ENCODE results near the gene CRADD. TPM values are rescaled to one million over a fixed set of nuclear protein-coding genes. Genes with fewer than 3 reads are reported as not detected.

The CRADD gene
- total and polyA plus RNA-seq, 2 donors (not counting 3 experiments of a cell fraction or from before 2014, with no cell fraction given): 11.7 to 14.5 TPM

DNA sequence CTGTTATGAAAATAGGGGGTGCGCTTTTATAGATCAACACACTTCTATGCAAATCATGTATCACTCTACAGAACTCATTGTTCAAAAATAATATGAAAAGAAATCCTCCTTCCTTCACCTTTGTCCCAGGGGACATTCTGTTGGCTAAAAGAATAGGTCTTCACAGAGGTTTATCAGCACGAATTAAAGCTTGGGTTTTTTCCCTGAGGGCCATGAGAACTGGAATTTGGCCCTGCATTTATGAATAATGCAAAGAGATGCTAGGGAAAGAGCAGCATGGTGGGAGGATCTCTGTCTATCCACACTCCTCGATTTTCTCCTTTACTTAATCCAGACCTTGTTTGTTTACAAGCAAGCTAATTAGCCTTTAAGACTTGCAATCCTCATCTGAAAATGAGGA is 16.2 kb upstream of the CRADD start:
- H3K9ac ChIP-seq (replicated peaks; ENCODE audit: extremely low read depth, insufficient read depth, low read length): no peak overlapping the region
- H2AFZ ChIP-seq (ENCODE audit: low read depth, low read length): no peak overlapping the region
- BruUV-seq (replicated peaks): no TSS peak
- dilution Hi-C loops (cut with MboI; ENCODE audit: extremely low pct_ligation_motif_present, low sequenced_read_pairs): no loop called here
- FAIRE-seq (no peak), DNase-seq (ENCODE audit: low read depth, low spot score) (no peak)
- no peaks in the 10 kb centered on the region for H3K4me1 ChIP-seq (ENCODE audit: control insufficient read depth, extremely low read depth, insufficient read depth, low read length)
- no peaks in the 10 kb centered on the region for H3K79me2 ChIP-seq (ENCODE audit: control insufficient read depth, insufficient read depth, low read length)
- TF ChIP-seq JUN (IDR thresholded peaks at IDR 0.05; ENCODE audit: borderline replicate concordance, insufficient read depth, insufficient read length, low read depth): no peak
- TF ChIP-seq GATA2 (IDR thresholded peaks at IDR 0.05; ENCODE audit: insufficient read depth, insufficient read length, low read depth, low read length): no peak
- no peak for TF ChIP-seq MAX (IDR thresholded peaks at IDR 0.05; ENCODE audit: insufficient read depth, insufficient read length)
- TF ChIP-seq FOS (IDR thresholded peaks at IDR 0.05; ENCODE audit: borderline replicate concordance, insufficient read depth, low read length): no peak
- no peak for TF ChIP-seq POLR2AphosphoS5 (IDR thresholded peaks at IDR 0.05; ENCODE audit: insufficient read depth, low read depth, low read length)
- no peak for TF ChIP-seq MYC (IDR thresholded peaks at IDR 0.05; ENCODE audit: low read depth, low read length)
- TF ChIP-seq EZH2 (IDR thresholded peaks at IDR 0.05; ENCODE audit: borderline replicate concordance, low read depth, low read length, severe bottlenecking): no peak
- TF ChIP-seq CTCF (IDR thresholded peaks at IDR 0.05; ENCODE audit: extremely low read depth in 1 of 2, insufficient read depth in 1 of 2, low read depth in 1 of 2, low read length in 2 of 2): no peak
- TF ChIP-seq POLR2A (IDR thresholded peaks at IDR 0.05; ENCODE audit: low read depth, low read length): no peak
- CTCF ChIA-PET: no interaction called here
- intact Hi-C loops (cut with micrococcal nuclease): no loop called here
- no peak overlapping the region for H3K4me2 ChIP-seq (ENCODE audit: insufficient read depth, low read length)
- peaks cover 7 to 8% of the 10 kb centered on the region in 2 experiments for H3K27me3 ChIP-seq (ENCODE audit: control insufficient read depth in 2 of 2, insufficient read depth in 2 of 2, low read length in 2 of 2)
- no peaks in the 10 kb centered on the region for H3K9me3 ChIP-seq (replicated peaks; ENCODE audit: control insufficient read depth, insufficient read depth, low read length)
- no peak overlapping the region for H3K4me3 ChIP-seq (replicated peaks in 1 of 3; ENCODE audit: insufficient read depth in 1 of 3, low read depth in 1 of 3, low read length in 3 of 3)
- no peaks in the 10 kb centered on the region for H3K9me1 ChIP-seq (replicated peaks; ENCODE audit: control insufficient read depth, extremely low read depth, insufficient read depth, low read length)
- POLR2A ChIA-PET: no interaction called here
- H4K20me1 ChIP-seq (replicated peaks; ENCODE audit: control insufficient read depth, extremely low read depth, insufficient read depth, low read length): no peaks in the 10 kb centered on the region
- no peak overlapping the region for H3K27ac ChIP-seq (ENCODE audit: insufficient read depth, low read depth, low read length)
- H3K36me3 ChIP-seq (ENCODE audit: control insufficient read depth in 2 of 2, extremely low read depth in 1 of 2, insufficient read depth in 2 of 2, low read length in 2 of 2): no peaks in the 10 kb centered on the region
